ENCODE data around the gene CASP3.
"Not testable (repeated sequence)": the region's sequence is repeated elsewhere in the genome, so short reads cannot be mapped to it uniquely, and the experiment has no call there.

The CASP3 gene

DNA sequence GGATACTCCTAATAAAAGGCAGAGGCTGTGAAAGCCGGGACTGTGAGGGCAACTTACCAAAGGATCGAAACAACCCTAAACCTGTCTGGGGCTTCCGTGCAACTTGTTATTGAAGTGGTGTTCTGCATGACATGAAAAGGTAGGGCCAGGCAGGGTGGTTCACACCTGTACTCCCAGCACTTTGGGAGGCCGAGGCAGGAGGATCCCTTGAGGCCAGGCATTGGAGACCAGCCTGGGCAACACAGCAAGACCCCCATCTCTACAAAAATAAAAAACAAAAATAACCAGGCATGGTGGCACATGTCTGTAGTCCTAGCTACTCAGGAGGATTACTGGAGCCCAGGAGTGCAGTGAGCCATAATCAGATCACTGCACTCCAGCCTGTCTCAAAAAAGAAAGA, 12.3 kb downstream of the CASP3 start:
- Histone ChIP-seq H3K27me3 (replicated peaks; ENCODE audit: control insufficient read depth, insufficient read depth, low read length) (no peaks in the 10 kb centered on the region), H3K4me3 (replicated peaks; ENCODE audit: low read depth, low read length) (no peak overlapping the region), H3K36me3 (ENCODE audit: control insufficient read depth, insufficient read depth, low read length) (peaks cover 9% of the 10 kb centered on the region)
- no peak for DNase-seq (ENCODE audit: extremely low read depth, insufficient read length)
- TF ChIP-seq, protein P1, sequence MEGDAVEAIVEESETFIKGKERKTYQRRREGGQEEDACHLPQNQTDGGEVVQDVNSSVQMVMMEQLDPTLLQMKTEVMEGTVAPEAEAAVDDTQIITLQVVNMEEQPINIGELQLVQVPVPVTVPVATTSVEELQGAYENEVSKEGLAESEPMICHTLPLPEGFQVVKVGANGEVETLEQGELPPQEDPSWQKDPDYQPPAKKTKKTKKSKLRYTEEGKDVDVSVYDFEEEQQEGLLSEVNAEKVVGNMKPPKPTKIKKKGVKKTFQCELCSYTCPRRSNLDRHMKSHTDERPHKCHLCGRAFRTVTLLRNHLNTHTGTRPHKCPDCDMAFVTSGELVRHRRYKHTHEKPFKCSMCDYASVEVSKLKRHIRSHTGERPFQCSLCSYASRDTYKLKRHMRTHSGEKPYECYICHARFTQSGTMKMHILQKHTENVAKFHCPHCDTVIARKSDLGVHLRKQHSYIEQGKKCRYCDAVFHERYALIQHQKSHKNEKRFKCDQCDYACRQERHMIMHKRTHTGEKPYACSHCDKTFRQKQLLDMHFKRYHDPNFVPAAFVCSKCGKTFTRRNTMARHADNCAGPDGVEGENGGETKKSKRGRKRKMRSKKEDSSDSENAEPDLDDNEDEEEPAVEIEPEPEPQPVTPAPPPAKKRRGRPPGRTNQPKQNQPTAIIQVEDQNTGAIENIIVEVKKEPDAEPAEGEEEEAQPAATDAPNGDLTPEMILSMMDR (IDR thresholded peaks at IDR 0.05; ENCODE audit: insufficient read depth, low read length, poor library complexity, severe bottlenecking) = no peak

DNA sequence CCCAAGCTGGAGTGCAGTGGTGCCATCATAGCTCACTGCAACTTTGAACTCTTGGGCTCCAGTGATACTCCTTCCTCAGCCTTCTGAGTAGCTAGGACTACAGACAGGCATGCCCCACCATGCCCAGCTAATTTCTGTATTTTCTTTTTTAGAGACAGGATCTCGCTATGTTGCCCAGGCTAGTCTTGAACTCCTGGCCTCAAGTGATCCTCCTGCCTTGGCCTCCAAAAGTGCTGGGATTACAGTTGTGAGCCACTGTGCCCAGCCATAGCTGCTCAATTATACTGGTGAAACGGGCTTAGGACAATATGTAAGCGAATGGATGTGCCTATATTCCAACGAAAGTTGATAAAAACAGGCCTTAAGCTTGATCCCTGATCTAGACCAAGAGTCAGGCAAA, 13.1 kb downstream of the CASP3 start:
- TF ChIP-seq, protein P1 (IDR thresholded peaks at IDR 0.05; ENCODE audit: insufficient read depth, low read length, poor library complexity, severe bottlenecking) = no peak
- no peak for DNase-seq (ENCODE audit: extremely low read depth, insufficient read length)
- Histone ChIP-seq H3K4me3 (replicated peaks; ENCODE audit: low read depth, low read length) (no peak overlapping the region), H3K27me3 (replicated peaks; ENCODE audit: control insufficient read depth, insufficient read depth, low read length) (no peaks in the 10 kb centered on the region), H3K36me3 (ENCODE audit: control insufficient read depth, insufficient read depth, low read length) (peaks cover 9% of the 10 kb centered on the region)

DNA sequence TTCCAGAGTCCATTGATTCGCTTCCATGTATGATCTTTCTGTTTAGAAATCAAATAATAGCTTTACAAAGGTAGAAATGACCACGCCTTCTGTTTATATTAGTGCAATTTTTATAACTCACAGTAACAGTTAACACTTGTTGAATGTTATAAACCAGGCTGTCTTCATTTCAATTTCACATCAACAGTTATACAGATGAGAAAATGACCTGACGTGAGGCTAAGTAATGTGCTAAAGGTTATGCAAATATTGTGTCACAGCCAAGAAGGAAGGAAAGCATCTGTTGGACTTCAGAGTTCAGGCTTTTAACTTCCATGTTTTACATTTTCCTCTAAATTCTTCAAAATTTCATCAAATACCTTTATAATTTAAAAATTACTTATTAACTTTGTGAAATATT, 13.9 kb downstream of the CASP3 start:
- Histone ChIP-seq H3K36me3 (ENCODE audit: control insufficient read depth, insufficient read depth, low read length) (peaks cover 11% of the 10 kb centered on the region), H3K27me3 (replicated peaks; ENCODE audit: control insufficient read depth, insufficient read depth, low read length) (no peaks in the 10 kb centered on the region)

DNA sequence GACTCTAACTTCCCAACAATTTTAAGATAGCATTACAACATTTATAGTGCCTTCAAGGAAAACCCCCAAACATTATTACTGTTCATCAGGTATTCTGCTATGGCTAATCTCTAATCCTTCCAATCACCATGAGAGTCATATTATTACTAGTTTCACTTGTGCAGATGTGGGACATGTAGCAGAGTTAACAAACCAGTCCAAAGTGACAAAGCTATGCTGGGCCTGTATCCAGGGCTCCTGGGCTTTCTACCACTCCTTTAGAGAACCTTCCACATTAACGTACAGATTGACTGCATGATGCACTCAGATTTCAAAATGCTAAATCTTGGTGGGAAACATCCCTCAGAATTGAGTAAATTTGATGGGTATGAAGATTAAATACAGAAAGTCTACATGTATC, 16.4 kb downstream of the CASP3 start:
- TF ChIP-seq, protein P1 (IDR thresholded peaks at IDR 0.05; ENCODE audit: insufficient read depth, low read length, poor library complexity, severe bottlenecking) = no peak
- Histone ChIP-seq H3K36me3 (ENCODE audit: control insufficient read depth, insufficient read depth, low read length) (peaks cover 12% of the 10 kb centered on the region), H3K4me3 (replicated peaks; ENCODE audit: low read depth, low read length) (no peak overlapping the region), H3K27me3 (replicated peaks; ENCODE audit: control insufficient read depth, insufficient read depth, low read length) (no peaks in the 10 kb centered on the region)
- DNase-seq (ENCODE audit: extremely low read depth, insufficient read length) = no peak

More for the DNA sequence above, 13.9 kb downstream of the CASP3 start:
- no peak overlapping the region for H3K4me3 ChIP-seq (replicated peaks; ENCODE audit: low read depth, low read length)
- no peak for DNase-seq (ENCODE audit: extremely low read depth, insufficient read length)
- TF ChIP-seq, protein P1 (IDR thresholded peaks at IDR 0.05; ENCODE audit: insufficient read depth, low read length, poor library complexity, severe bottlenecking) = no peak

DNA sequence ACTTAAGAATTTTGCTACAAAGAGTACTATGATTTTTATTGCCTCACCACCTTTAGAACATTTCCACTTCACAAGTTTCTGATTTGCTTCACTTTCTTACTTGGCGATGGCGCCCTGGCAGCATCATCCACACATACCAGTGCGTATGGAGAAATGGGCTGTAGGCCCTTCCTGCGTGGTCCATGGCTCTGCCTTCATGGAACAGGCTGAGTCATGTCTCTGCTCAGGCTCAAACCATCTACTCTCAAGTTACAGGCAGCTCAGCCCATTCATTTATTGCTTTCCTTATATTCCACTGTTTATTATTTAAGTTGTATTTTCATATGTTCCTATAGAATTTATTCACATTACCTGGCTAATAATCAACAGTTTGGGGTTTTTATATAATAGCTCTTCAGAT, 21.1 kb downstream of the CASP3 start:
- no peak for DNase-seq (ENCODE audit: extremely low read depth, insufficient read length)
- Histone ChIP-seq H3K27me3 (replicated peaks; ENCODE audit: control insufficient read depth, insufficient read depth, low read length) (no peaks in the 10 kb centered on the region), H3K4me3 (replicated peaks; ENCODE audit: low read depth, low read length) (no peak overlapping the region), H3K36me3 (ENCODE audit: control insufficient read depth, insufficient read depth, low read length) (peaks cover 5% of the 10 kb centered on the region)
- TF ChIP-seq, protein P1 (IDR thresholded peaks at IDR 0.05; ENCODE audit: insufficient read depth, low read length, poor library complexity, severe bottlenecking) = no peak

DNA sequence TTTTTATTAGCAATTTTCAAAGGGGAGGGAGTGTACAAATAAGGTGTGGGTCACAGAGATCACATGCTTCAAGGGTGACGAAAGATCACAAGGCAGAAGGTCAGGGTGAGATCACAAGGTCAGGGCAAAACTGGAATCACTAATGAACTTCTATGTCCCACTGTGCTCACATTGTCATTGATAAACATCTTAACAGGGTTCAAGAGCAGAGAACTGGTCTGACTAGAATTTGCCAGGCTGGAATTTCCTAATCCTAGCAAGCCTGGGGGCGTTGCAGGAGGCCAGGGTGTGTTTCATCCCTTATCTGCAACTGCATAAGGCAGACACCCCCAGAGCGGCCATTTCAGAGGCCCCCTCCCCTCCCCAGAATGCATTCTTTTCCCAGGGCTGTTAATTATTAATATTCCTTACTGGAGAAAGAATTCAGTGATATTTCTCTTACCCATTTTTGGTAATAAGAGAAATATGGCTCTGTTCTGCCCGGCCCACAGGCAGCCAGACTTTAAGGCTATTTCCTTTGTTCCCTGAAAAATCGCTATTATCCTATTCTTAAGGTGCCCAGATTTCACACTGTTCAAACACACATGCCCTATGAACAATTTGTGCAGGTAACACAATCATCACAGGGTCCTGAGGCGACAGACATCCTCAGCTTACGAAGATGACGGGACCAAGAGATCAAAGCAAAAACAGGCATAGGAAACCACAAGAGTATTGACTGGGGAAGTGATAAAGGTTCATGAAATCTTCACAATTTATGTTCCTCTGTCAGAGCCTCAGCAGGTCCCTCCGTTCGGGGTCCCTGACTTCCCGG, 23.3 kb downstream of the CASP3 start:
- not testable (repeated sequence) for DNase-seq (ENCODE audit: extremely low read depth, insufficient read length); H3K36me3 ChIP-seq (ENCODE audit: control insufficient read depth, insufficient read depth, low read length); H3K27me3 ChIP-seq (replicated peaks; ENCODE audit: control insufficient read depth, insufficient read depth, low read length); H3K4me3 ChIP-seq (replicated peaks; ENCODE audit: low read depth, low read length)
